GM19240 (cell line): Measurements from ENCODE around the gene NECAB3.
"Not testable (repeated sequence)": the region's sequence is repeated elsewhere in the genome, so short reads cannot be mapped to it uniquely, and the experiment has no call there.

Experiments used
- DNase-seq: peaks from one replicate; pipeline ENCODE4 v3.0.0; 2011; ENCODE audit warnings: low spot score; ENCODE audit not compliant: insufficient read length

The NECAB3 gene

GRCh38 chr20:33651562-33652048 lies 22.6 kb downstream of the NECAB3 start:
- no peak for DNase-seq

DNA sequence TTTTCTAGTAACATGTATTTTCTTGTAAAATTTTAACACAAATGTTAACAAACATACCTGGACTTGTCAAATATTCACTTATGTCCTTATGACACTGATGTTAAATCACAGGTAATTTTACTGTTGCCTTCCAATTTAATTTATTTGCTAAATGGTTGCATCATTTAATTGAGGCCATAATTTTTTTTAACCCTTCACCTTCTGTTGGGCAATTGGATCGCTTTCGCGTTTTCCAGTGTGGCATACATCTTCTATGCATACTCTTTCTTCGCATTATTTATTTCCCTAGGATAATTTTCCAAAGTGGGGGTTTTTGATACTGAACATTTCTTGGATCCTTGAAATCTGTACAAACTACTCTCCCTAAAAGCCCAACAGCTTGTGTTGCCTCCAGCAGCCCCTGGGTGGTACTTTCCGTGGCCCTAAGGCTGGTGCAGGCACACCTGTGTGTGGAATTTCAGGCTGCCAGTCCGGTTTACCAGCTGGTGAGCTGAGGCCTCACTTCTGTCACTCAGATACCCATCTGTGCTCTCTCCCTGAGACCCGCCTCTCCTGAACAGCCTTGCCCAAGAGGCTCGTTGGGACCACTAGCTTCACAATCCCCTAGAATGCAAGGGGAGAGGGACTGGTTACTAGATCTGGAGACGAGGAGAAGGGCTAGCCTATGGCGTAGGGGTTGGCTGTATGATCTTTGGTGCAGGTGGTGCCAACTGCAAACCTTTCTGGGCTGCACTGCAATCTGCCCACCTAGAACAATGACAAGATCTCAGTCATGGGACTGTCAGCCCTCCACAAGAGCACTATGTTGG lies 23.3 kb downstream of the NECAB3 start:
- no peak for DNase-seq

DNA sequence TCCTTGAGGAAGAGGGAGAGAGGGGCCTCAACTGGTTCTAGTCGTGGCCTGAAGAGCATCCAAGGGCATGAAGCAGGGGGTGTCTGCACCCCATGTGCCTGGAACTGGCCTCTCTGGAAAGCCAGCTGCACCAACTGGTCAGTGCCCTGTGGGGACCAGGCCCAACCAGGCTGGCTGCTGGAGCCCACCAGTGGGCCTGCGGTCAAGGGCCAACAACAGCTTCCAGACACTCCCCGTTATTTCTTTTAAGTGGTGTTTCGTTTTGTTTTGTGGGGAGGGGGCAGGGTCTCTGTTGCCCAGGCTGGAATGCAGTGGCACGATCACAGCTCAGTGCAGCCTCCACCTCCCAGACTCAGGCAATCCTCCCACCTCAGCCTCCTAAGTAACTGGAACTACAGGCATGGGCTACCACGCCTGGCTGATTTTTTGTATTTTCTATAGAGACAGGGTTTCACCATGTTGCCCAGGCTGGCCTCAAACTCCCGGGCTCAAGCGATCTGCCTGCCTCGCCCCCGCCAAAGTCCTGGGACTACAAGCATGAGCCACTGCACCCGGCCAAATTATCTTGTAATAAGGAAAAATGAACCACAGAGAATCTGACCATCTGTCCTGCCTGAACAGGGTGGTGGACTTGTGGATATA lies 24.0 kb downstream of the NECAB3 start:
- no peak for DNase-seq

- no peak for DNase-seq
Measured at GRCh38 chr20:33649201-33649681, 25.0 kb downstream of the NECAB3 start.

DNA sequence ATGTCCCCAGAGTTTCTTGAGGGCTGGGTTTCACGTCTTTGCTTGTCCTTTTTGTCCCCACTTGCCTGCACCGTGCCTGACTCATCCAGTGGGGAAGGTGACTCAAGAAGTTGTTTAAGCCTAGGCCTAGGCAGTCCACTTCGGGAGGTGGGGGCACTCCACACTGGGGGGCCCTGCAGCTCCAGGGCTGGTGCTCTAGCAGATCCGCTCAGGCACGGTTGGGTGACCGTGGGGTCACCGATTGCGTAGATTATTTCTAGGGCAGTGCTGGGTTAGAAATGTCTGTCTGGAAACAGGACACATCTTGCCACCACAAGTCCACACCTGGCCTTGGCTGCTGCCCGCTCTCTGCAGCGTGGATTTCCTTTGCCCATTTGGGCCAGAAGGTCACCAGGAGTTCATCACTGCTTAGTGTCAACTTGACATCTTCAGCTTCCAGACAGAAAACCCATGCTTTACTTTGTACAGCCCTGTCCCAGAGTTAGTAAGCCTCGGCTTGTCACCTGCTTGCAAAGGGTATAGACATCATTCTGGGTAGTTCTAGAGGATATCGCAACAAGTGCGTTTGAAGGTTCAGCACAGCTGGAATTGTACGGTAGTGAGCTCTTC lies 25.7 kb downstream of the NECAB3 start:
- DNase-seq, result no peak

DNA sequence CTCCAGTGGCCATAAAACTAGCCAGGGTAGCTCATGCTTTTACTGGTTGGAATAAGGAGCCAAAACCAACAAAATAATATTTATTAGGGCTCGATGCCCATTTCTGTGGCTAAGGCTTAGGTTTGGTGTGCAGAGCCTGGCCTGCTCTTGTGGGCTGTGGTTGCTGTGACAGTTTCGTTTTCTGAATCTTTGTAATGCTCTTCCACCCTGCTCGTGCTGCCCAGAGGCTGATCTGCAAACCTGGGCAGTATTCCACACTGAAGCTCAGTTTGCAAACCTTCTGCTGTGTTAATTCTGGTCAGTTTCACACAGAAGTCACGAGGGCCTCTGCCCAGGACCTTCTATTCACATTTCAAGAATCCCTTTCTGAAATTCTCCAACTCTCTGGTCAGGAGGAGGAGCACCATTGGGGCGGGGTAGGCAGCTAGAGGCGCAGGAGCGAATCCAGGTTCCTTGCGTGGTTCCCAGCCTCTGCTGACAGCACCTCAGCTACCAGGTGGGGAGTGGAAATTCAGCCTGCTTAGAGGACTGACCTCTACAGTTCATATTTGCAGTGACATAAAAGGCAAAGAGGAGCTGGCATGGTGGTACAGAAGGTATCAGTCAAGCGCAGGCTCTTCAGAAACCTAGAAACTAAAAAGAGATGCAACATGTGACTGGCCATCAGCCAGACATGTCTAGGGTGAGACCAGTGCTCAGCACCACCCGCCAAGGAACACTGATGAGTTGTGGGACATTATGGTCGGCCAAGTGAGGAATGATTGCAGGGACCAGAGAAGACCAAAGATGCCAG lies 26.4 kb downstream of the NECAB3 start:
- peak; percentile 77 for DNase-seq

- not testable (repeated sequence) for DNase-seq
Measured at GRCh38 chr20:33646959-33647602, 27.1 kb downstream of the NECAB3 start.

DNA sequence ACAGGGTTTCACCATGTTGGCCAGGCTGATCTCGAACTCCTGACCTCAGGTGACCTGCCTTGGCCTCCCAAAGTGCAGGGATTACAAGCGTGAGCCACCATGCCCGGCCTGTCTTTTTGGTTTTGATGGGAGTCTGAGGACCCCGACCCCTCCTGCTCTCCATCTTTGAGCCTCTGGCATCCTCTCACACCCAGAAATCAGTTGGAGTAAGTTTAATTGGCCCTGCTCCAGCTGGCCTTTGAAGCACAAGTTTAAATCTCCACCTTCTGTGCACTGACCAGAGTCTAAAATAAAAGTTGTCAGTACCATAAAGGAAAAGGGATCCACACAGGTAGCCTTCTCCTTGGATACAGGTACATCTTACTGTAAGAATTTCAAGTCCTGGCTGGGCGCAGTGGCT lies 28.0 kb downstream of the NECAB3 start:
- no peak for DNase-seq

- no peak for DNase-seq
Measured at GRCh38 chr20:33645396-33645795, 28.8 kb downstream of the NECAB3 start.

- DNase-seq, result no peak
Measured at GRCh38 chr20:33645072-33645358, 29.2 kb downstream of the NECAB3 start.

DNA sequence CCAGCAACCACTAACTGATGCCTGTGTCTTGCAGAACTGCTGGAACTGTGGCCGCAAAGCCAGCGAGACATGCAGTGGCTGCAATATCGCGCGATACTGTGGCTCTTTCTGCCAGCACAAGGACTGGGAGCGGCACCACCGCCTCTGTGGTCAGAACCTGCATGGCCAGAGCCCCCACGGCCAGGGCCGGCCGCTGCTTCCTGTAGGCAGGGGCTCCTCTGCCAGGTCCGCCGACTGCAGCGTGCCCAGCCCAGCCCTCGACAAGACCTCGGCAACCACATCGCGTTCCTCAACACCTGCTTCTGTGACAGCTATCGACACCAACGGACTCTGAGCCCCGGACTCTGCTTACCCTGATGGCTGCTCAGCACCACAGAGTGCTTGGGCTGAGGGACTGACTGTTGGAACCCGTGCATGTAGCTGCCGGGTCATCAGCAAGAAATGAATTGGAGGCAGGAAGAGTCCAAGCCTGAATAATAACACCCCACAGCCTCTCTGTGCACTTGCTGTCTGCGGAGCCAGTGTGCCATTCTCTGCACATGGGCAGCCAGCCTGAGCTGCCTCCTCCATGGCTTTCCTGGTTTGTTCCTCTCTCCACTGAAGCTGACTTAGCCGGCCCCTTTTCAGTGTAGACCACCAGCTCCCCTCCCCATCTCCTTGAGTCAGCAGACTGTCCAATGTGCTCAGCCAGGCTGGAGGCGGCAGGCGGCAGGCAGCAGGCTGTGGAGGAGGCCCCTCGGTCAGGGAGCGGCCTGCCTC lies 29.7 kb downstream of the NECAB3 start:
- no peak for DNase-seq

- DNase-seq, result no peak
Measured at GRCh38 chr20:33640287-33640686, 33.9 kb downstream of the NECAB3 start.

DNA sequence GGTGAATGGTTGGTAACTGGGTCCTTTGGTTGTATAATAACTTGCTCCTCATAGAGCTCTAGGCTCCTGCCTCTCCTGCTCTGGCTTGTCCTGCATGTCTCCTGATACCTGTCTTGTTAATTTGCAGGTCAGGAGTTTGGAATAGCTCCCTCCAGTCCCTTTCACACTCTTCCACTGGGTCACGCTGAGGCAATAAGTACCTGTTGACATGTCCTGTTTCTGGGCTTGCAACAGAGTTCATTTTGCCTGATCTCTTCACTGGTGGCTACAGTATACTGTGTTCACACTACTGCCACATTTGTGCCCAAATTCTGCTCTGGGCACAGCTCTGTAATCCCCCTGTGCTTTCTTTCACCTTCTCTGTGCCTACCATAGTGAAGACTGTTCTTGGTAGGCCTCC lies 37.5 kb downstream of the NECAB3 start:
- DNase-seq, result no peak

DNA sequence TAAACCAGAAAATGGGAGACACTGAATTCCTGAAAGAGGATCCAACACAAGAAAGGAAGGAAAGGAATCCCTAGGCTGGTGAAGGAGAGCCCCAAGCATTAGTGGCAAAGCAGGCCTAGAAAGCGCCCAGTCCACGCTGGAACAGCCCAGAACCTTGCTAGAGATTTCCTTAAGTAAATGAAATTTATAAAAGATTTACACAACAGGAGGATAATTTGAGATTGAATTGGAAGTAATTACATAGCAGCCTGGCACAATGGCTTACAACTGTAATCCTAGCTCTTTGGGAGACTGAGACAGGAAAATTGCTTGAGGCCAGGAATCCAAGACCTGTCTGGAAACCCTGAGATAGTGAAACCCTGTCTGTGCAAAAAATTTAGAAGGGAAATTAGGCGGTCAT lies 38.9 kb downstream of the NECAB3 start:
- DNase-seq, result no peak

DNA sequence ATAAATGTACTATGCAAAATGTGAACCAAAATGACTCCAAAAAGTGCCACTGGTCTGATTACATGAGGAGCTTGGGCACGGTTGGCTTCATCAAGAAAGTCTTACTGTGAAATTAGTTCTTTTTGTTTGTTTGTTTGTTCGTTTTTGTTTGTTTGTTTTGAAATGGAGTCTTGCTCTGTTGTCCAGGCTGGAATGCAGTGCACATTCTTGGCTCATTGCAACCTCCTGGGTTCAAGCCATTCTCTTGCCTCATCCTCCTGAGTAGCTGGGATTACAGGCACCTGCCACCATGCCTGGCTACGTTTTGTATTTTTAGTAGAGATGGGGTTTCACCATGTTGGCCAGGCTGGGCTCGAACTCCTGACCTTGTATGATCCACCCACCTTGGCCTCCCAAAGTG lies 42.3 kb downstream of the NECAB3 start:
- not testable (repeated sequence) for DNase-seq

DNA sequence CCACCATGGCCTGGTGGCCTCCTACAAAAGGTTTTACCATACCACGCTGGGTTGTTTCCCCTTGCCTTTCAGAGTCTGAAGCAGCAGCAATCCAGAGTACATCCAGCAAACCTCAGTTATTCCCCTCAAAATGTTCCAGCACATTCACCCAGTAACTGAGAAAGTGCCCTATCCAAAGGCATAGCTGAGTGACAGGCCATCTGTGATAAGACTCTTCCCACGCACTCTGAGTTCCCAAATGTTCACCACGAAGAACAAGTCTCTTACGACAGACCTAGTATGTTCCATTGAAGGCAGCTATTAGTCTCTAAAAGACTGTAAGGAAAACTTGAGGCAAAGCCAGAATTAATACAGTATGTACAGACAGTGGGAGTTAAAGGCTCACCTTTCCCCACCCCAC lies 43.7 kb downstream of the NECAB3 start:
- no peak for DNase-seq

- no peak for DNase-seq
Measured at GRCh38 chr20:33629979-33630378, 44.2 kb downstream of the NECAB3 start.

GRCh38 chr20:33629533-33629932 lies 44.7 kb downstream of the NECAB3 start:
- DNase-seq, result no peak

DNA sequence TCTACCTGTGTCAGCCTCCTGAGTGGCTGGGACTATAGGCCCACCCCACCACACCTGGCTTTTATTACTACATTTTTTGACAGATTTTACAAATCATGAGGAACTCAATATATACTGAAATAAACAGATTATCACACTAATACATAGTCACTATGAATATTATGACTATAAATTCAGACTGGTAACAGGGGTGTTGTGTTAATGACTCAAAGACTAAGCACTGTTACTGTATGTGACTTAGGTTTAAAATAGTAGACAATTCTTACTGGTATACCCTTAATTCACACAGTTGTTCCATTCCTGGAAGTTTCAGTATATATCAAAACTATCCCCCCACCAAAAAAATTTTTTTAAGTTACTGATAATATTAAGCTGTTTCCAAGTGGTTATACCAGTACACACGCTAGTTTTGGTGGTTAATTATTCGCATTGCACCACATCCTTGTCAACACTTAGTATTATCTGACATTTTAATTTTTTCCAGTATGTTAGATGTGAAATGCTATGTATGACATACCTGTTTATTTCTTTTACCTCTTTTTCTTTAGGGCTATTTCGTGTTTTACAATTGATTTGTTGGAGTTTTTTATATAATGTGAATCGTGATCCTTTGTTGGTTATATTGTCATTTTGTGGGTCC lies 46.5 kb downstream of the NECAB3 start:
- DNase-seq, result no peak

DNA sequence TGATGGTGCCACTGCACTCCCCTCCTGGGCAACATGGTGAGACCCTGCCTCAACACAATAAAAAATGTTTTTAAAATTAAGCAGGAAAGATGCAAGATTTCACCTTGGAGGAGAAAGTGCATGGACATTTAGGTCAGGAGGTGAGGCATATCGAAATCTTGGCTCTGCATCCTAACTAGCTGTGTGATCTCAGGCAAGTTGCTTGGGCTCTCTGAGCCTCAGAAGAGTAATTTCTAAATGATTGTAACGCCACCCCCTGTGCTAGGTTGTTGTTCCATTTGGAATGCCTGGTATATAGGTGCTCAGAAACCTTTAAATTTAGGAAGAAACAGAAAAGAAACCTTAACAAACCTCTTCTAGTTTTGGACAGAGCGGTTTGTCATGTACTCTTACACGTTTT lies 48.0 kb downstream of the NECAB3 start:
- no peak for DNase-seq
